Renal cortex interstitium (tissue), 11 donors: ENCODE measurements around the gene SLC37A3. TPM values are rescaled to one million over a fixed set of nuclear protein-coding genes. Genes with fewer than 3 reads are reported as not detected.
A peak's percentile ranks its signal among the peaks of the same experiment; 100 is the strongest.
"Not testable (repeated sequence)": the region's sequence is repeated elsewhere in the genome, so short reads cannot be mapped to it uniquely, and the experiment has no call there.

Experiments
- DNase-seq, 11 donors: peaks; one replicate each; pipeline ENCODE4 v3.0.0-alpha.2; 2013; ENCODE audit warnings: low read depth in 9 of 11, low spot score in 4 of 11; ENCODE audit errors: extremely low read depth in 1 of 11
- polyA plus RNA-seq, 3 donors: library from polyadenylated mRNA; unstranded; fragments of 120-200 nt; gene quantifications; one replicate each; pipeline ENCODE4 v1.2.1, GENCODE V29; 2013; ENCODE audit not compliant: insufficient read length in 3 of 3

The SLC37A3 gene
- polyA plus RNA-seq, 3 donors, result 49.6 to 62.9 (median 57.3) TPM

GRCh38 chr7:140325600-140325999 is 72.7 kb downstream of the SLC37A3 start:
- no peak for DNase-seq

GRCh38 chr7:140324714-140325113 is 73.6 kb downstream of the SLC37A3 start:
- no peak for DNase-seq

- DNase-seq, result no peak
These were observed 75.6 kb downstream of the SLC37A3 start for GRCh38 chr7:140322759-140323158.

GRCh38 chr7:140320078-140320477 is 78.3 kb downstream of the SLC37A3 start:
- not testable (repeated sequence) for DNase-seq

- DNase-seq, result no peak
These were observed 80.3 kb downstream of the SLC37A3 start for GRCh38 chr7:140317999-140318398.

GRCh38 chr7:140317597-140317996 is 80.7 kb downstream of the SLC37A3 start:
- DNase-seq, result no peak

- peak in 1 of 11 donors; percentile 13 for DNase-seq
These were observed 82.1 kb downstream of the SLC37A3 start for GRCh38 chr7:140316165-140316661.

- DNase-seq, result no peak
These were observed 82.7 kb downstream of the SLC37A3 start for GRCh38 chr7:140315498-140316164.

GRCh38 chr7:140314573-140315480 is 83.5 kb downstream of the SLC37A3 start:
- no peak for DNase-seq

- DNase-seq, result no peak
These were observed 86.0 kb downstream of the SLC37A3 start for GRCh38 chr7:140312141-140312846.

- not testable (repeated sequence) for DNase-seq
These were observed 87.2 kb downstream of the SLC37A3 start for GRCh38 chr7:140311128-140311527.

GRCh38 chr7:140310337-140311002 is 87.9 kb downstream of the SLC37A3 start:
- DNase-seq, result peak in 1 of 11 donors; percentile 24

GRCh38 chr7:140308060-140308459 is 90.3 kb downstream of the SLC37A3 start:
- DNase-seq, result no peak

GRCh38 chr7:140304191-140304799 is 94.0 kb downstream of the SLC37A3 start:
- no peak for DNase-seq

GRCh38 chr7:140300243-140301136 is 97.8 kb downstream of the SLC37A3 start:
- DNase-seq, result no peak

- DNase-seq, result no peak
These were observed 100.1 kb downstream of the SLC37A3 start for GRCh38 chr7:140298213-140298612.

GRCh38 chr7:140297192-140297591 is 101.1 kb downstream of the SLC37A3 start:
- no peak for DNase-seq
